CD4-positive, CD25-positive, alpha-beta regulatory T cell (primary cell): ENCODE measurements around the gene DUSP22. TPM values are rescaled to one million over a fixed set of nuclear protein-coding genes. Genes with fewer than 3 reads are reported as not detected.
"Not testable (repeated sequence)": the region's sequence is repeated elsewhere in the genome, so short reads cannot be mapped to it uniquely, and the experiment has no call there.

Experiments
- ATAC-seq, 2 donors: fragments of 150-1000 bp; cut with Tn5 transposase; one replicate each; pipeline ENCODE4 v1.10.0; 2021; ENCODE audit warnings: low read depth in 2 of 2, moderate number of reproducible peaks in 2 of 2, moderate library complexity in 1 of 2
- DNase-seq, 3 donors: peaks; one replicate each; pipeline versions ENCODE4 v3.0.0 to v3.0.0-alpha.2; 2012 to 2022; ENCODE audit warnings: mixed read lengths in 1 of 3
- H3K27ac ChIP-seq: one replicate; pipeline ENCODE4 v1.7.0; 2013; ENCODE audit warnings: mild to moderate bottlenecking, low read length; ENCODE audit not compliant: insufficient read depth, poor library complexity, severe bottlenecking
- H3K27me3 ChIP-seq: one replicate; pipeline ENCODE4 v1.7.0; 2013; ENCODE audit warnings: low read length; ENCODE audit not compliant: control insufficient read depth, insufficient read depth
- H3K36me3 ChIP-seq: one replicate; pipeline ENCODE4 v1.7.0; 2013; ENCODE audit warnings: mild to moderate bottlenecking, low read length, moderate library complexity; ENCODE audit not compliant: control insufficient read depth, insufficient read depth
- H3K4me1 ChIP-seq: 2 replicates; pipeline ENCODE4 v1.7.0; 2013; ENCODE audit warnings: mild to moderate bottlenecking, low read length; ENCODE audit not compliant: insufficient read depth, control insufficient read depth, poor library complexity, severe bottlenecking
- H3K4me3 ChIP-seq: one replicate; pipeline ENCODE4 v1.7.0; 2013; ENCODE audit warnings: low read depth, mild to moderate bottlenecking, low read length, moderate library complexity
- H3K9me3 ChIP-seq, 2 experiments: 1 replicate in 1 of 2; 2 replicates in 1 of 2; pipeline ENCODE4 v1.7.0; 2013; ENCODE audit warnings: low read length in 2 of 2, mild to moderate bottlenecking in 1 of 2, moderate library complexity in 1 of 2; ENCODE audit not compliant: control insufficient read depth in 2 of 2
- H3K27ac Mint-ChIP-seq, 3 donors: one replicate each; pipeline ENCODE4 v1.8.0; 2020 to 2022; ENCODE audit warnings: mild to moderate bottlenecking in 3 of 3, mixed read lengths in 3 of 3, moderate library complexity in 2 of 3
- H3K27me3 Mint-ChIP-seq: one replicate; pipeline ENCODE4 v1.8.0; 2022; ENCODE audit warnings: mild to moderate bottlenecking, mixed read lengths
- H3K36me3 Mint-ChIP-seq: one replicate; pipeline ENCODE4 v1.8.0; 2020; ENCODE audit warnings: mixed read lengths
- H3K4me1 Mint-ChIP-seq, 4 donors: one replicate each; pipeline ENCODE4 v1.8.0; 2020 to 2022; ENCODE audit warnings: mixed read lengths in 4 of 4, mild to moderate bottlenecking in 1 of 4
- H3K4me3 Mint-ChIP-seq, 4 donors: one replicate each; pipeline ENCODE4 v1.8.0; 2020 to 2022; ENCODE audit warnings: mild to moderate bottlenecking in 4 of 4, mixed read lengths in 4 of 4, moderate library complexity in 3 of 4
- H3K9me3 Mint-ChIP-seq, 7 donors: one replicate each; pipeline ENCODE4 v1.8.0; 2020 to 2022; ENCODE audit warnings: mixed read lengths in 7 of 7, mild to moderate bottlenecking in 3 of 7, moderate library complexity in 2 of 7
- polyA plus RNA-seq, 4 donors: library from polyadenylated mRNA; unstranded; fragments of 300-500 nt; fragmentation: Illumina TruSeq; gene quantifications; one replicate each; pipeline ENCODE4 v1.2.3, GENCODE V29; 2021
- total RNA-seq: library from RNA; stranded (reverse); gene quantifications from one replicate; pipeline ENCODE4 v1.2.3, GENCODE V29; 2022

The DUSP22 gene, protein sequence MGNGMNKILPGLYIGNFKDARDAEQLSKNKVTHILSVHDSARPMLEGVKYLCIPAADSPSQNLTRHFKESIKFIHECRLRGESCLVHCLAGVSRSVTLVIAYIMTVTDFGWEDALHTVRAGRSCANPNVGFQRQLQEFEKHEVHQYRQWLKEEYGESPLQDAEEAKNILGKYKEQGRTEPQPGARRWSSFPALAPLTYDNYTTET
- 46.6 TPM for total RNA-seq
- 10 to 100 TPM; 45.5 to 48.5 (median 47.5) TPM for polyA plus RNA-seq

GRCh38 chr6:291697-292505 is at the start of gene DUSP22:
Gene DUSP22, plus strand, starts transcription at chr6:292487. Its CDS starts 53 bp downstream, at chr6:292540.
- Mint-ChIP-seq H3K36me3 (no peaks in the 10 kb centered on the region), H3K4me1 (peaks cover 24 to 81% (median 64%) of the 10 kb centered on the region in 4 donors), H3K9me3 (peaks cover 0 to 7% (median 0%) of the 10 kb centered on the region in 7 donors), H3K4me3 (peak within 1 kb of the TSS; percentile 91 to 98 (median 96)), H3K27me3 (peaks cover 4% of the 10 kb centered on the region), H3K27ac (peak within 1 kb of the TSS; percentile 95 to 98 (median 98))
- Histone ChIP-seq H3K27ac (peak within 1 kb of the TSS; percentile 88), H3K36me3 (no peaks in the 10 kb centered on the region), H3K27me3 (no peaks in the 10 kb centered on the region), H3K4me1 (peaks cover 45% of the 10 kb centered on the region), H3K4me3 (peak within 1 kb of the TSS; percentile 91), H3K9me3 (no peaks in the 10 kb centered on the region)
- ATAC-seq: peak; percentile 64 to 65
- DNase-seq: peak; percentile 72 to 88 (median 73)

DNA sequence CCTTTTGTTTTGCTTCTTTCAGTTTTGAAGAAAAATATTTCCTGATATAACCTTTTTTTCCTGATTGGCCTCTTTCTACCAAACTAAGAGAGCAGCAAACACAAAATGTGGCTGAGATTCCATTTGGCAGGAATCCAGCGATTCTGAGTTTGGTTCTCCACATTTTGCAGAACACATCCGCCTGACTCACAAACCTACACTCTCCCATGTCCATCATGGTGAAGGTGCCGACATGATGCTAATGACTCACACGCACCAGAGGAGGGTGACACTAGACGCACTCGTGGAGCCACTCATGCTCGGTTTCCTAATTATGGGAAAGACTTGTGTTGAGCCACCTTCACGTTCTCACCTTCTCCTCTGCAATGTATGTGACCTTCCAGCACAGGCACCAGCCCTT is 45.9 kb upstream of the DUSP22 start:
- H3K27ac Mint-ChIP-seq: no peak overlapping the region

GRCh38 chr6:247351-247750 is 44.9 kb upstream of the DUSP22 start:
- H3K27me3 ChIP-seq: no peaks in the 10 kb centered on the region
- no peak overlapping the region for H3K4me3 Mint-ChIP-seq
- no peak overlapping the region for H3K27ac Mint-ChIP-seq
- ATAC-seq: no peak
- H3K27ac ChIP-seq: no peak overlapping the region
- H3K36me3 Mint-ChIP-seq: no peaks in the 10 kb centered on the region
- peaks cover 11% of the 10 kb centered on the region for H3K4me1 ChIP-seq
- no peaks in the 10 kb centered on the region for H3K36me3 ChIP-seq
- H3K9me3 Mint-ChIP-seq: peaks cover 0 to 5% (median 0%) of the 10 kb centered on the region in 7 donors
- H3K4me1 Mint-ChIP-seq: peaks cover 9 to 30% (median 17%) of the 10 kb centered on the region in 4 donors
- DNase-seq: no peak
- H3K4me3 ChIP-seq: no peak overlapping the region
- H3K9me3 ChIP-seq: no peaks in the 10 kb centered on the region
- H3K27me3 Mint-ChIP-seq: peaks cover 18% of the 10 kb centered on the region

More for the DNA sequence above, 45.9 kb upstream of the DUSP22 start:
- Mint-ChIP-seq H3K4me3 (no peak overlapping the region), H3K36me3 (no peaks in the 10 kb centered on the region), H3K27me3 (peaks cover 21% of the 10 kb centered on the region), H3K4me1 (peaks cover 0 to 20% (median 10%) of the 10 kb centered on the region in 4 donors), H3K9me3 (peaks cover 0 to 5% (median 0%) of the 10 kb centered on the region in 7 donors)
- H3K4me3 ChIP-seq: no peak overlapping the region
- no peak for DNase-seq
- no peak for ATAC-seq
- H3K36me3 ChIP-seq: no peaks in the 10 kb centered on the region
- H3K27me3 ChIP-seq: no peaks in the 10 kb centered on the region
- H3K27ac ChIP-seq: no peak overlapping the region
- H3K9me3 ChIP-seq: no peaks in the 10 kb centered on the region
- peaks cover 4% of the 10 kb centered on the region for H3K4me1 ChIP-seq

DNA sequence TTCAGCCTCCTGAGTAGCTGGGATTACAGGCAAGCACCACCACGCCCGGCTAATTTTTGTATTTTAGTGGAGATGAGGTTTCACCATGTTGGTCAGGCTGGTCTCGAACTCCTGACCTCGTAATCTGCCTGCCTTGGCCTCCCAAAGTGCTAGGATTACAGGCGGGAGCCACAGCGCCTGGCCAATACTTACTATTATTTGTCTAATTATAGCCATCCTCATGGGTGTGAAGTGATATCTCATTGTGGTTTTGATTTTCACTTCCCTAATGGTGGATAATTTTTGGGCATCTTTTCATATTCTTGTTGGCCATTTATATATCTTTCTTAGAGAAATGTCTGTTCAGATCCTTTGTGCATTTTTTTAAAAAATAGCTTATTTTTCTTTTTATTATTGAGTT is 44.2 kb upstream of the DUSP22 start:
- not testable (repeated sequence) for H3K36me3 ChIP-seq, H3K27me3 ChIP-seq, H3K9me3 Mint-ChIP-seq, H3K36me3 Mint-ChIP-seq, H3K27ac ChIP-seq, H3K4me3 Mint-ChIP-seq, H3K4me3 ChIP-seq, H3K27ac Mint-ChIP-seq, ATAC-seq, H3K9me3 ChIP-seq, DNase-seq
- Mint-ChIP-seq H3K4me1 (peaks cover 16 to 37% (median 24%) of the 10 kb centered on the region in 4 donors), H3K27me3 (peaks cover 12% of the 10 kb centered on the region)
- peaks cover 18% of the 10 kb centered on the region for H3K4me1 ChIP-seq

- Histone ChIP-seq H3K4me3 (no peak overlapping the region), H3K27me3 (no peaks in the 10 kb centered on the region), H3K27ac (no peak overlapping the region), H3K9me3 (no peaks in the 10 kb centered on the region), H3K36me3 (no peaks in the 10 kb centered on the region), H3K4me1 (peaks cover 23% of the 10 kb centered on the region)
- H3K27me3 Mint-ChIP-seq: peaks cover 5% of the 10 kb centered on the region
- H3K4me3 Mint-ChIP-seq: peak overlapping the region in 2 of 4 donors; percentile 4 to 72
- no peak for ATAC-seq
- DNase-seq: no peak
- peaks cover 26 to 46% (median 37%) of the 10 kb centered on the region in 4 donors for H3K4me1 Mint-ChIP-seq
- peak overlapping the region in 1 of 3 donors; percentile 31 for H3K27ac Mint-ChIP-seq
- H3K9me3 Mint-ChIP-seq: peaks cover 0 to 2% (median 0%) of the 10 kb centered on the region in 7 donors
- H3K36me3 Mint-ChIP-seq: no peaks in the 10 kb centered on the region
Measured at GRCh38 chr6:250676-251075, 41.6 kb upstream of the DUSP22 start.

DNA sequence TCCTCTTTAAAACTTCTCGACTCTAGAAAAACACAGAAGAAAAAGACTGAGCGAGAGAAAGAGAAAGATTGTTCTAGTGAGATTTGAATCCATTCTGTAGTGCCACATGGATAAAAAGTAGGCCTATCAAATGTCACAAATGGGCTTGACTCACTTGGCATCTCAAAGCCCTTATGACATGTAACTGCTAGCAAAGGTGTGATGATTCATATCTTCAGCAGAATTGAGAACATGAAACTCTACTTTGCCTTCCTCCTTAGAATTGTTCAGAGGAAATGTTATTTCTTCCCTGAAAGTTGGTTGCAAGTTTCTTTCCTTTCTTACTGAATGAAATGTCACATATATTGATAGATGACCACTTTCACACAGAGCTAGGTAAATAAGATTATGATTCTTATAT is 40.4 kb upstream of the DUSP22 start:
- ATAC-seq: no peak
- peaks cover 31 to 53% (median 40%) of the 10 kb centered on the region in 4 donors for H3K4me1 Mint-ChIP-seq

DNA sequence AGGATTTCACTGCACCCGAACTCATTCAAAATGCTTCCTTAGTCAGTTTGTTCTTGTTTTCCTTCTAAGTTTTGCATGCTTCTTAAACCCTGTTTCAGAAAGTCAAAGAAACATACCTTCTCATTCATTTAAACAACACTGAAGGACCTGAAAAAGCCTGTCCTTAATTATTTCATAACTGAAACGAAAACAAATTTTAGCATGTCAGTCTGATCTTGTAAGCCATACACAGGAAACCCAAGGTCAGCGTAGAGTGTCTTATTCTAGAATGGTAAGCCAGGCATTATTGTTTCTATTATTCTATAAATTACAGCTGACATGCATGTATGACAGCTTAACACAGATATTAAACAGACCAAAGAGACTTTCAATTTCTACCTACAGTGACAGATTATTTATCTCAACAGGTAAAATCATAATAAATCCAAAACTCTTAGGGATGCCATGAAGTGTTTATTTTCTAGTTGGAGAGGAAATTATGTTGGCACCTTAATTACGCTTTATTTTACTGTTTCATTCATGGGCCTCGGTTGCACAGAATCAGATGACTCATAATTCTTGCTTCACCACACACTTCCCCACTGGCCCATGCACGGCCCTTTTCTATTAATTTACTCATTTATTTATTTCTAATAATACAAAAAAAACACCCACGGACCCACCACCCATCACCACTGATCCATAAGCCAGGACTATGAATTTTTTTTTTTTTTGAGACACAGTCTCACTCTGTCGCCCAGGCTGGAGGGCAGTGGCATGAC is 39.3 kb upstream of the DUSP22 start:
- Histone ChIP-seq H3K4me3 (peak overlapping the region; percentile 70), H3K27me3 (no peaks in the 10 kb centered on the region), H3K27ac (no peak overlapping the region), H3K9me3 (no peaks in the 10 kb centered on the region), H3K36me3 (no peaks in the 10 kb centered on the region), H3K4me1 (peaks cover 26% of the 10 kb centered on the region)
- no peak for ATAC-seq
- Mint-ChIP-seq H3K27ac (peak overlapping the region; percentile 21 to 71 (median 48)), H3K9me3 (peaks cover 0 to 2% (median 0%) of the 10 kb centered on the region in 7 donors), H3K27me3 (no peaks in the 10 kb centered on the region), H3K4me3 (peak overlapping the region; percentile 22 to 48 (median 37)), H3K36me3 (no peaks in the 10 kb centered on the region), H3K4me1 (peaks cover 31 to 63% (median 45%) of the 10 kb centered on the region in 4 donors)
- peak in 1 of 3 donors; percentile 57 for DNase-seq

More for the DNA sequence above, 40.4 kb upstream of the DUSP22 start:
- DNase-seq: peak in 1 of 3 donors; percentile 51
- no peak overlapping the region for H3K27ac ChIP-seq
- H3K4me1 ChIP-seq: peaks cover 26% of the 10 kb centered on the region
- H3K4me3 ChIP-seq: no peak overlapping the region
- Mint-ChIP-seq H3K27me3 (peaks cover 5% of the 10 kb centered on the region), H3K27ac (no peak overlapping the region), H3K36me3 (no peaks in the 10 kb centered on the region), H3K4me3 (peak overlapping the region in 1 of 4 donors; percentile 43), H3K9me3 (peaks cover 0 to 2% (median 0%) of the 10 kb centered on the region in 7 donors)
- H3K27me3 ChIP-seq: no peaks in the 10 kb centered on the region
- H3K36me3 ChIP-seq: no peaks in the 10 kb centered on the region
- H3K9me3 ChIP-seq: no peaks in the 10 kb centered on the region
